Testis (tissue), 2 donors: ENCODE results near the gene NAA38.

ENCODE experiments used
- POLR2A ChIP-seq: fragments of 450-650 bp; IDR thresholded peaks from one replicate; pipeline ENCODE4 v1.6.1; 2017; ENCODE audit warnings: antibody characterized with exemption, mild to moderate bottlenecking, moderate library complexity
- TF ChIP-seq, protein P1 (sequence below), 3 experiments: fragments of 450-650 bp in 2 of 3; fragments of 200-600 bp in 1 of 3; sonication (generic) in 1 of 3; IDR thresholded peaks; one replicate each; pipeline ENCODE4 v1.5.1; 2016 to 2019; ENCODE audit warnings: antibody characterized with exemption in 3 of 3, mild to moderate bottlenecking in 2 of 3, moderate library complexity in 1 of 3

DNA sequence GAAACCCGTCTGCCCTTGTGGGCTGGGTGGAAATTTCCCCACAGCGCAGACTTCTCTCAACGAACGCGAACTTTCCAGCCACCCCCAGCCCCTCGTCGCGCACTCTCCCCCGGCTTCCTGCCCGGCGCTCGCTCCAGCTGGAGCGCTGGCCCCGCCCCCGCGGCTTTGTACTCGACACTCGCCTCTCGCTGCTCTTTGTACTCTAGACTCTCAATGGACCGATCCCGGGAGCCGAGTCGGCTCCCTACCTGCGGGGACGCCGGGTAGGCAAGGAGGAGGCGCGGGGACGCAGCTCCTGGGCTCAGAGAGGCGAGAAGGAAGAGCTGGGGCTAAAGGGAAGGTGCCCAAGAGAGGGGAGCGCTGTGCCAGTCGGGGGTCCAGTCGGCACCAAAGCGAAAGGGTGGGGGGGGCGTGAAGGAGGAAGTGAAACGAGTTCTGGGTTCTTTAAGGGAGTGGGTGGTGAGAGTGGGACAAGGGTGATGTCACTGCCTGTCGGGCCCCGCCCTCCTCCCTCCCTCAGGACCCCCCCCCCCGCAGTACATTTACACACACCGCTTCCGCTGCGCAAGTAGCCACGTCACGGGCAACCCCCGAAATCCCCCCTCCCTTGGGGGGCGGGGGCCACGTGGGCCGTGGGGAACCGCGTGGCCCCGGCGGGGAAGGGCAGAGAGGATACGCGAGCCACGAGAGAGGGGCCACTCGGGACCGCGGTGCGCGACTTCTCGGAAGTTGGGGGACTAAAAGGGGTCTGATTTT lies 13.6 kb downstream of the NAA38 start:
- TF ChIP-seq, protein P1, sequence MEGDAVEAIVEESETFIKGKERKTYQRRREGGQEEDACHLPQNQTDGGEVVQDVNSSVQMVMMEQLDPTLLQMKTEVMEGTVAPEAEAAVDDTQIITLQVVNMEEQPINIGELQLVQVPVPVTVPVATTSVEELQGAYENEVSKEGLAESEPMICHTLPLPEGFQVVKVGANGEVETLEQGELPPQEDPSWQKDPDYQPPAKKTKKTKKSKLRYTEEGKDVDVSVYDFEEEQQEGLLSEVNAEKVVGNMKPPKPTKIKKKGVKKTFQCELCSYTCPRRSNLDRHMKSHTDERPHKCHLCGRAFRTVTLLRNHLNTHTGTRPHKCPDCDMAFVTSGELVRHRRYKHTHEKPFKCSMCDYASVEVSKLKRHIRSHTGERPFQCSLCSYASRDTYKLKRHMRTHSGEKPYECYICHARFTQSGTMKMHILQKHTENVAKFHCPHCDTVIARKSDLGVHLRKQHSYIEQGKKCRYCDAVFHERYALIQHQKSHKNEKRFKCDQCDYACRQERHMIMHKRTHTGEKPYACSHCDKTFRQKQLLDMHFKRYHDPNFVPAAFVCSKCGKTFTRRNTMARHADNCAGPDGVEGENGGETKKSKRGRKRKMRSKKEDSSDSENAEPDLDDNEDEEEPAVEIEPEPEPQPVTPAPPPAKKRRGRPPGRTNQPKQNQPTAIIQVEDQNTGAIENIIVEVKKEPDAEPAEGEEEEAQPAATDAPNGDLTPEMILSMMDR (IDR thresholded peaks at IDR 0.05), result no peak
- no peak for TF ChIP-seq POLR2A
